Stimulated activated CD4-positive, alpha-beta T cell treated with anti-CD3 and anti-CD28 coated beads, Interleukin-15, amount 100 ng/mL, for 1 hour (primary cell): ENCODE measurements around the gene SLC26A5.

Source experiments
- DNase-seq, 2 donors: peaks; one replicate each; pipeline ENCODE4 v3.0.0-alpha.2; 2020; ENCODE audit warnings: low read depth in 1 of 2, low spot score in 1 of 2

SLC26A5 gene

GRCh38 chr7:103348452-103348851, 97.6 kb downstream of the SLC26A5 start:
- no peak for DNase-seq

GRCh38 chr7:103347507-103348267, 98.3 kb downstream of the SLC26A5 start, which contains the start of gene PSMC2:
Gene PSMC2 (plus strand): TSS chr7:103347643. CDS start chr7:103347712, 69 bp downstream.
- DNase-seq, result peak; percentile 59 to 61

GRCh38 chr7:103346396-103346795, 99.6 kb downstream of the SLC26A5 start:
- no peak for DNase-seq

- DNase-seq, result peak; percentile 68
Measured at GRCh38 chr7:103344453-103345149, 101.4 kb downstream of the SLC26A5 start, which contains the start of gene DNAJC2. Gene DNAJC2 (minus strand): TSS chr7:103344767. CDS start chr7:103344622, 145 bp downstream.

- DNase-seq, result peak; percentile 8 to 10
Measured at GRCh38 chr7:103343758-103344452, 102.1 kb downstream of the SLC26A5 start.

GRCh38 chr7:103343332-103343731, 102.7 kb downstream of the SLC26A5 start:
- no peak for DNase-seq

GRCh38 chr7:103341466-103341865, 104.5 kb downstream of the SLC26A5 start:
- DNase-seq, result no peak

GRCh38 chr7:103338864-103339263, 107.1 kb downstream of the SLC26A5 start:
- DNase-seq, result no peak

GRCh38 chr7:103336761-103337160, 109.2 kb downstream of the SLC26A5 start:
- no peak for DNase-seq

- DNase-seq, result no peak
Measured at GRCh38 chr7:103325744-103326143, 120.3 kb downstream of the SLC26A5 start.
